ENCODE measurements around the gene GINS2. TPM values are rescaled to one million over a fixed set of nuclear protein-coding genes. Genes with fewer than 3 reads are reported as not detected.

The GINS2 gene
- total RNA-seq, 1 donor = 5.4 TPM

DNA sequence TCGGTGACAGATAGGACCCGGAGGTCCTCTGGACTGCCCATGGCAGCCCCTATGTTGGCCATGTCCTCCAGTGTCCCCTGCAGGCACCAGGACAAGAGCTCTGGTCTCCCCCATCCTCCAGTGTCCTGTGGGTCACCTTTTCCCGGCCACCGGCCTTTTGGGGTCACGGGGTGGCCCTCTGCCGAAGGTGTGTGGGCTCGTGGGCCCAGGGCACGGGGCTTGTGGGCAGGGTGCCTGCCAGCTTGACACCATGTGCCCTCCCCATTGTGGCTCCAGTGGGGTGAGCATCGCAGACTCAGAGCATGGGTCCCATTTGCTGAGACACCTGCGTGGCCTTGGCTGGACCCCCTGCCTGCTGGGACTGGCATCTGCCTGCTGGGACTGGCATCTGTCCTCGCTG, 57.5 kb downstream of the GINS2 start:
- DNase-seq (ENCODE audit: low read depth in 2 of 3, low spot score in 2 of 3) = no peak

DNA sequence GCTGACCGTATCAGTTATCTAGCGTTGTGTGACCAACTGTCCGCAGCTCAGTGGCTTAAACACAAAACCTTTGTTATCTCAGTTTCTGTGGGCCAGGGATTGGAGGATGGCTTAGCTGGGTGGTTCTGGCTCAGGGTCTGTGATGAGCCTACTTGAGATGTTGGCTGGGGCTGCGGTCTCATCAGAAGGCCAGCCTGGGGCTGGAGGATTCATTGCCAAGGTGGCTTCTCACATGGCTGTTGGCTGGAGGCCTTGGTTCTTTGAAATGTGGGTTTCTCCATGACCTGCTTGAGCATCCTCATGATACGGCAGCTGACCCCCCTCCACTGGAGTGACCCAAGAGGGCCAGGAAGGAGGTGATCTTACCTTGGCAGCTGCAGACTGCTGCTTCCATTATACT, 58.9 kb downstream of the GINS2 start:
- no peak for DNase-seq (ENCODE audit: low read depth in 2 of 3, low spot score in 2 of 3)

DNA sequence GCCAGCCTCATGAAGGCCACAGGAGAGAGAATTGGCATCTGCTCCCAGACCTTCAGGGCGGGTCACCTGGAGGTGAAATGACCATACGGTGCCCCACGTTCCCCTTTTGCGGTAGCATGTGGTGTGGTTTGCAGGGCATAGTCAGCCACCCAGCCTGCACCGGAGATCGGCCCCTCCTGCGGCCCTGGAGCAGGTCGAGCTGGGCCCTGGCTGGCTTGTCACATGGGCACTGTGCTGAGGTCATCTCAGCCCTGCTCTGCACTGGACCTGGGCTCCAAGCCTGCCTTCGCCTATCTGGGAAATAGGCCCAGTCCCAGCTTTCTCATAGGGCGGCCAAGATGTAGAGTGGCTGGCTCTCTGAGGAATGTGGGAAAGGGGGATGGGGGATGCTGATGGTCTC, 59.4 kb downstream of the GINS2 start:
- no peak for DNase-seq (ENCODE audit: low read depth in 2 of 3, low spot score in 2 of 3)

DNA sequence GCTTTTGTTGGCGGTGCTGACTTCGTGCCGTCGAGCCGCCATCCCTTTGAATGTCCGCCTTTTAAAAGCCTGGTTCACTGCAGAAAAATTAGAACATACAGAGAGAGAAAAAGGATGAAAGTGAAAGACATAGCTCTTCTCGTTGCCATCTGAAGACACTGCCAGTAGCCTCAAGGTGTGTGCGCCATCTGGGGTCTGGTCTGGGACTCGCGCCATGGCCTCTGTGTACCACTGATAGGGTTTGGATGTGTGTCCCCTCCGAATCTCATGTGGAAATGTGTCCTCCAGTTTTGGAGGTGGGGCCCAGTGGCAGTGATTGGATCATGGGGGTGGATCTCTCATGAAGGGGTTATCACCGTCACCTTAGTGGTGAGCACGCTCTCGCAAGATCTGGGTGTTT, 60.1 kb downstream of the GINS2 start:
- peak in 1 of 3 donors; percentile 33 for DNase-seq (ENCODE audit: low read depth in 2 of 3, low spot score in 2 of 3)

DNA sequence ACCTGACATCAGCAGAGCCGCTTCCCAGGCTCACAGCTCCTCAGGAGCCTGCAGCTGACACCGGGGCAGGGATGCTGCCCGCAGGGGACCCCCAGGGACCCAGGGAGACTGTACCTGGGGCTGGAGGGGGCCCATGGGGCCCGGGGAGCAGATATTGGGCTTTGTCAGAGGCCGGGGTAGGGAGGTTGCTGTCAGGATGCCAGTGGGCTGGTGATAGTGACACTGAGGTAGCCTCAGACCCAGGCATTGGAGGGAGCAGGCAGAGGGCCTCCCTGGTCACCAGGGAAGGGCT, 60.5 kb downstream of the GINS2 start:
- DNase-seq (ENCODE audit: low read depth in 2 of 3, low spot score in 2 of 3) = no peak

DNA sequence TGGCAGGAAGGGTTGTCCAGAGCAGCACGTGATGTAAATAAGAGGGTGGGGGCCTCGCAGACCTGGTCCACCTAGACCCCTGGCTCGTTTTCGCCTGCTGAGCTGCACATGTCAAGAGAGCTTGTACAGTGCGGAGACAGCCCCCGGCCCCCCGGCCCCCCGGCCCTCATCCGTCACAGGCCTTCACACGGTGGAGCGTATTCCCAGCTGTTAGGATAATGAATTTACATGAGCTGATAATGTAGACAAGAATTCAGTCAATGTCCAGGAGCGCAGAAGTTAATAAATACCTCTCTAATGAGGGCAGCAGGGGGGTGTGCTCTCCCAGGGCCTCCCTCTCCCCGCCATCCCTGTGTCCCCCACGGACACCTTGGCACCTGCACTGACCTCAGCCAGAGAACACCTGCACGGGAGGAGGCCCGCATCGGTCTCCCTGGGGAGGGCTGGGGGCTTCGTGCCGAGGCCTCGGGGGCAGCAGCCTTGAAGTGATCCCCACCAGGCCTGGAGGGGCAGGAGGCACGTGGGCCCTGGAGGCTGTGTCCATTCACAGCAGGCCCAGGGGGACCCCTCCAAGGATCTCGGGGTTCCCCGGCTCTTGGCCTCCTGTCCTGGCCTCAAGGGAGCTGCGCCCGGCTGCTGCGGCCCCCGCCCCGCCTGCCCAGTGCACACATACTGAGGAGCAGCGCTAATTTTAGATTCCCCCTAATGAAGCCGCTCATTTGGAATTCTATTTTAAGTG, 61.1 kb downstream of the GINS2 start:
- DNase-seq (ENCODE audit: low read depth in 2 of 3, low spot score in 2 of 3) = no peak

DNA sequence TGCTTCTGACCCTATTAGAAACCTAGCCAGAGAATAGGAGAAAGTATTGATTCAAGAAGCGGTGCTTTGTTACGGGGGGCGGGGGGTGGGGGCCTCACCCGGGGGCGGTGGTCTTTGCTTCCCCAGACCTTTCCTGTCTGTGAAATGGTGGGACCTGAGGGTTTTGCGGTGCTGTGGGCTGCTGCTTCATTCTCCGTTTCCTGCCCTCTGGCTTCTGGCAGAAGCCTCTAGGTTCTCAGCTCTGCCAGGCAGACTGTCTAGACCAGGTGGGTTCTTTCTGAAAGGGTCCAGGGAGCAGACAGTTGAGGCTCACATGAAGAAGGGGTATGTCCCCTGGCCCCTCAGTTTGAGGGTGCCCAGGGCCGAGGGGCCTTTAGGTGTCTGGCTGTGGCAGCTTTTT, 61.7 kb downstream of the GINS2 start:
- DNase-seq (ENCODE audit: low read depth in 2 of 3, low spot score in 2 of 3) = peak in 2 of 3 donors; percentile 34 to 40

Small RNA genes lying within 50 kb of the gene (small RNA-seq; reads per million reads assigned to genes)
- not detected for gene RN7SL381P

Other genes with a start within 250 kb of the GINS2 start
- gene GSE1, start 75.6 kb downstream of the GINS2 start, total RNA-seq = 112 TPM
- 3.5 TPM for gene C16orf74, start 62.1 kb upstream of the GINS2 start, total RNA-seq
- gene EMC8, start 110.6 kb upstream of the GINS2 start, total RNA-seq = 28.3 TPM
- gene COX4I1, start 110.7 kb upstream of the GINS2 start, total RNA-seq = 368 TPM
- 19.7 TPM for gene IRF8, start 210.2 kb upstream of the GINS2 start, total RNA-seq